HG03196 (cell line): ENCODE results near the gene NAA11.

Source experiments
- ATAC-seq: cut with Tn5 transposase; IDR thresholded peaks from one replicate; pipeline ENCODE4 v1.9.1; 2021; ENCODE audit not compliant: unreplicated experiment

The NAA11 gene

GRCh38 chr4:79325864-79326328, at the start of gene NAA11:
Gene NAA11, minus strand, starts transcription at chr4:79326061. Its CDS starts 184 bp downstream, at chr4:79325877.
- ATAC-seq: no peak

- no peak for ATAC-seq
Measured at GRCh38 chr4:79370026-79370425, 44.2 kb upstream of the NAA11 start.

- no peak for ATAC-seq
Measured at GRCh38 chr4:79367096-79367495, 41.2 kb upstream of the NAA11 start.

GRCh38 chr4:79366422-79366821, 40.6 kb upstream of the NAA11 start:
- no peak for ATAC-seq

GRCh38 chr4:79364061-79364460, 38.2 kb upstream of the NAA11 start:
- ATAC-seq: no peak

GRCh38 chr4:79362626-79363025, 36.8 kb upstream of the NAA11 start:
- no peak for ATAC-seq

- ATAC-seq: no peak
Measured at GRCh38 chr4:79360006-79360405, 34.1 kb upstream of the NAA11 start.

- no peak for ATAC-seq
Measured at GRCh38 chr4:79358438-79358837, 32.6 kb upstream of the NAA11 start.

- no peak for ATAC-seq
Measured at GRCh38 chr4:79357365-79357764, 31.5 kb upstream of the NAA11 start.

- ATAC-seq: no peak
Measured at GRCh38 chr4:79353075-79353474, 27.2 kb upstream of the NAA11 start.

GRCh38 chr4:79348405-79348804, 22.5 kb upstream of the NAA11 start:
- ATAC-seq: no peak

GRCh38 chr4:79341893-79342653, 16.2 kb upstream of the NAA11 start:
- ATAC-seq: no peak

- no peak for ATAC-seq
Measured at GRCh38 chr4:79340568-79340967, 14.7 kb upstream of the NAA11 start.

GRCh38 chr4:79338148-79338547, 12.3 kb upstream of the NAA11 start:
- ATAC-seq: no peak

- no peak for ATAC-seq
Measured at GRCh38 chr4:79334783-79335182, 8.9 kb upstream of the NAA11 start.

GRCh38 chr4:79334341-79334740, 8.5 kb upstream of the NAA11 start:
- no peak for ATAC-seq

GRCh38 chr4:79331126-79331876, 5.4 kb upstream of the NAA11 start:
- ATAC-seq: no peak

- ATAC-seq: no peak
Measured at GRCh38 chr4:79330720-79331119, 4.9 kb upstream of the NAA11 start.

GRCh38 chr4:79325436-79325835, 425 bp downstream of the NAA11 start:
- no peak for ATAC-seq

GRCh38 chr4:79319975-79320374, 5.9 kb downstream of the NAA11 start:
- no peak for ATAC-seq

GRCh38 chr4:79317711-79318110, 8.2 kb downstream of the NAA11 start:
- ATAC-seq: no peak

- ATAC-seq: no peak
Measured at GRCh38 chr4:79315891-79316290, 10.0 kb downstream of the NAA11 start.
